GM21381 (cell line): ENCODE data around the gene CCDC200.
"Not testable (repeated sequence)": the region's sequence is repeated elsewhere in the genome, so short reads cannot be mapped to it uniquely, and the experiment has no call there.

ENCODE experiments used
- ATAC-seq: cut with Tn5 transposase; IDR thresholded peaks from one replicate; pipeline ENCODE4 v1.9.1; 2021; ENCODE audit warnings: mild to moderate bottlenecking, moderate library complexity; ENCODE audit not compliant: unreplicated experiment

Gene CCDC200

DNA sequence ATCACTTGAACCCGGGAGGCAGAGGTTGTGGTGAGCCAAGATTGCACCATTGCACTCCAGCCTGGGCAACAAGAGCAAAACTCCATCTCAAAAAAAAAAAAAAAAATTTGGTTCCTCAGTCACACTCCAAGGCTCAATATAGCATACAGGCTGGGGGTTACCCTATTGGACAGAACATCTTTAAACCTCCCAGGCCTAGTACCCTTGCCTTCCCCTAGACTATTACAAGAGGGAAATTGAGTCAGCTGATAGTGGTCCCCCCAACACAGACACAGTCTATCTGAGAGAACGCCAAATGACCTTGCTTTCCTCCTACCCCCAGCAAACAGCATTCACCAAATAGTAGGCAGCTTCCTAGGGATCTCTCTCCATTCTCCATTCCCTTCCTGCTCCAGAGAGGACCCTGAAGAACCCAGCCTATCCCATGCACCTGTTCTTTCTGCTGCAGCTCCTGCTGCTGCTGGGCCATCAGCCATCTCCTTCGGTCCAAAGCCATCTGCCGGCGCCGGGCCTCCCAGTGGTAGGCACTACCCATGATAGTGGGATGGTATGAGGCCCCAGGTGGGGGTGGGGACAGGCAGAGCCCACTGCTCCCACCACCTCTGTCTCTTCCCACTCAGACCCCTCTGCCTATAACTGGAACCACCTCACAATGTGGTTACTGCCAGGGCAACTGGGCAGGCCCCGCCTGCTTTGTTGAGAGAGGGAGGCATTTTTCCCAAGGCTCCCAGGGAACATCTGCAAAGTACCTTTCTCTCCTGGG is at the start of gene CCDC200:
TSS of gene CCDC200 (minus strand) at position 604 of the 763 bp plus-strand sequence. CDS start at position 535, 69 bp downstream.
- not testable (repeated sequence) for ATAC-seq

DNA sequence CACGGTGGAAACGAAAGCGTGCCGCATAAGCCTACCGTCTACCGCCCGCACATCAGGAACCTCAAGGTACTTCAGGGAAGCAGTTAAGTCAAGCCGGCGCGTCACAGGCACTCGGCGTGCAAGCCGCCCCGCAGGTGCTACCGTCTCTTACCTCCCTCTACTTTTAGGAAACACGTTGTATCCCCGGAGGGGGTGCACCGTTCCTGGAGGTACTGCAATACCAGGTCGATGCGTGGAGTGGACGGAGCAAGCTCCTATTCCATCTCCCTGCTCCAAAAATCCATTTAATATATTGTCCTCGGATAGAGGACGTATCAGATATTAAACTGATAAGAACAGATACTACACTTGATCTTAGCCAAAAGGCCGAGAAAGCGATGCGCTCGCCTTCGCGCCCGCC is 44.5 kb upstream of the CCDC200 start:
- ATAC-seq: not testable (repeated sequence)

GRCh38 chr17:43272483-43272882 is 44.1 kb upstream of the CCDC200 start:
- ATAC-seq: not testable (repeated sequence)

DNA sequence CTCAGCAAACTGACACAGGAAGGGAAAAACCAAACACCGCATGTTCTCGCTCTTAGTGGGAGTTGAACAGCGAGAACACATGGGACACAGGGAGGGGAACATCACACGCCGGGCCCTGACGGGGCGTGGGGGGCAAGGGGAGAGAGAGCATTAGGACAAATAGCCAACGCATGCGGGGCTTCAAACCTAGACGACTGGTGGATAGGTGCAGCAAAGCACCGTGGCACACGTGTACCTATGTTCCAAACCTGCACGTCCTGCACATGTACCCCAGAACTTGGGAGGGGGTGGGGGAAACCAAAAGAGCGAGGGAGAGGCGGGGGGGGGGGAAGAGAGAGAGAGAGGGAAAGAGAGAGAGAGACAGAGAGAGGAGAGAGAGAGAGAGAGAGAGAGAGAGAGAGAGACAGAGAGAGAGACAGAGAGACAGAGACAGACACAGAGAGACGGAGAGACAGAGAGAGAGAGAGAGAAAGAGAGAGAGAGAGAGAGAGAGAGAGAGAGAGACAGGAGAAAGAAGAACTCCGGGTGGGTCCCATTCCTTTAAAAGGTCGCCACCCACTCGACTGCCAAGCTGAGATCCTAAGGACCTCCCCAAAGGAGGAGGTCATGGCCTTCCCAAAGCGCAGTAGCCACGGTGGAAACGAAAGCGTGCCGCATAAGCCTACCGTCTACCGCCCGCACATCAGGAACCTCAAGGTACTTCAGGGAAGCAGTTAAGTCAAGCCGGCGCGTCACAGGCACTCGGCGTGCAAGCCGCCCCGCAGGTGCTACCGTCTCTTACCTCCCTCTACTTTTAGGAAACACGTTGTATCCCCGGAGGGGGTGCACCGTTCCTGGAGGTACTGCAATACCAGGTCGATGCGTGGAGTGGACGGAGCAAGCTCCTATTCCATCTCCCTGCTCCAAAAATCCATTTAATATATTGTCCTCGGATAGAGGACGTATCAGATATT is 42.4 kb upstream of the CCDC200 start:
- not testable (repeated sequence) for ATAC-seq

DNA sequence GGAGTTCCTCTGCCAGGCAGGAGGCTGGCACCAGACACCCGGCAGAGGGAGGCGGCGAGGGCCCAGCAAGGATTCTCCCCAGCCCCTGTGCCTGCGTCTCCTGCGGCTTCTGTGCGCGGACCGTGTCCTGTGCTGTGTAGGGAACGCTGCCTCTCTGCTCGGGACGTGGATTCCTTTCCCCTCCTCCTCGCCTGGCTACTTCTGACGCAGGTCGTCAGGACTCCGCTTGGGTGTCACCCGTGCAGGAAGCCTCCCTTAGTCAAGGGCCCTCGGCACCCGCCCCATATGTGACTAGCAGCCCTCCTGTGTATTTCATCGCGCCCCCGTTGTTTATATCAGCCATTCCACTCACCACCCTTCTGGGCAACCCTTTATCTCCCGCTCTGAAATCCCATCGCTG is 18.0 kb upstream of the CCDC200 start:
- not testable (repeated sequence) for ATAC-seq

GRCh38 chr17:43240596-43241352 is 12.4 kb upstream of the CCDC200 start:
- not testable (repeated sequence) for ATAC-seq

DNA sequence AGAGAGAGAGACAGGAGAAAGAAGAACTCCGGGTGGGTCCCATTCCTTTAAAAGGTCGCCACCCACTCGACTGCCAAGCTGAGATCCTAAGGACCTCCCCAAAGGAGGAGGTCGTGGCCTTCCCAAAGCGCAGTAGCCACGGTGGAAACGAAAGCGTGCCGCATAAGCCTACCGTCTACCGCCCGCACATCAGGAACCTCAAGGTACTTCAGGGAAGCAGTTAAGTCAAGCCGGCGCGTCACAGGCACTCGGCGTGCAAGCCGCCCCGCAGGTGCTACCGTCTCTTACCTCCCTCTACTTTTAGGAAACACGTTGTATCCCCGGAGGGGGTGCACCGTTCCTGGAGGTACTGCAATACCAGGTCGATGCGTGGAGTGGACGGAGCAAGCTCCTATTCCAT is 11.2 kb upstream of the CCDC200 start:
- not testable (repeated sequence) for ATAC-seq

DNA sequence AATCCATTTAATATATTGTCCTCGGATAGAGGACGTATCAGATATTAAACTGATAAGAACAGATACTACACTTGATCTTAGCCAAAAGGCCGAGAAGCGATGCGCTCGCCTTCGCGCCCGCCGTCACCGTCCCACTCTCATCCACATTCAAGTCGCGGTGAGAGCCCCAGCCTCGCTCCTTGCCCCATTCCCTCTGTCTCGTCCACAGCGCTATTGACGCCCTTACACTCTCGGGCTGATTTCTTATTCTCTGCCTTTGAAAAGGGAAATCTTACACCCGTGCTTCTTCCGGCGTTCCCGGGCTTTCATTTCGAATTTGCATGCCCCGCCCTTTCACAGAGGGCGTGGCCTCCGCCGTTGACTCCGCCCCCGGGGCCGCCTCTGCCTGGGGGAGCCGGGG is 5.5 kb upstream of the CCDC200 start, which contains the start of gene RNU2-1:
TSS of gene RNU2-1 (minus strand) at position 101 of the 400 bp plus-strand sequence.
- not testable (repeated sequence) for ATAC-seq

DNA sequence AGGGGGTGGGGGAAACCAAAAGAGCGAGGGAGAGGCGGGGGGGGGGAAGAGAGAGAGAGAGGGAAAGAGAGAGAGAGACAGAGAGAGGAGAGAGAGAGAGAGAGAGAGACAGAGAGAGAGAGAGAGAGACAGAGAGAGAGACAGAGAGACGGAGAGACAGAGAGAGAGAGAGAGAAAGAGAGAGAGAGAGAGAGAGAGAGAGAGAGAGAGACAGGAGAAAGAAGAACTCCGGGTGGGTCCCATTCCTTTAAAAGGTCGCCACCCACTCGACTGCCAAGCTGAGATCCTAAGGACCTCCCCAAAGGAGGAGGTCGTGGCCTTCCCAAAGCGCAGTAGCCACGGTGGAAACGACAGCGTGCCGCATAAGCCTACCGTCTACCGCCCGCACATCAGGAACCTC is 4.8 kb upstream of the CCDC200 start:
- ATAC-seq: not testable (repeated sequence)

DNA sequence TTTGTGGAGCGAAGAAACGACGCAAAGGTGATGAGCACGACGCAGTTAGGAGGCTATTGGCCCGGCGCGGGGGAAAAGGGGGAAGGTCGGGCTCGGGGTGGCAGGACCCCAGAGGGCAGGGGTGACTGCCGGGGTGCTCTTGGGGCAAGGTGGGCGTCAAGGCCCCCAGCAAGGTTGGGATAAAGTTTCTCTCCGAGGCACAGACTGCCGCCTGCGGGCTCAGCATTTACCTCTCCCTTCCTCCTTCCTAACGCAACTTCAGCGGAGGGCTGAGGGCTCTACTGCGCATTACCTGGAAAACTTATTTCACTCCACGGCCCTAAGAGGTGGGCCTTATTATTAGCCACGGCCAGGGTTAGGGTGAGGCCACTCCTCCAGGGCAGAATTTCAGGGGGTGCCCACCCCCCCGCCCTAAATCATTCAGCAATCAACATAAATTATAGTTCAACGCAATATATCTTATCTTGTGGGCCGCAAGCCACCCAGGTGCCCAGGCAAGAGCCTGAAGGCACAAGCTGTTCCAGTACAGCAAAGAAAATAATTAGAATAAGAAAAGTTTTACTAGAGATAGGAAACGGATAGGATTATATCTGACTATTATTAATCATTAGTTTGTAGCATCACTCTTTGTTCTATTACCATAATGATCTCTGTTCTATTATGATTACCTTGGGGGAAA is 3.7 kb upstream of the CCDC200 start:
- not testable (repeated sequence) for ATAC-seq

DNA sequence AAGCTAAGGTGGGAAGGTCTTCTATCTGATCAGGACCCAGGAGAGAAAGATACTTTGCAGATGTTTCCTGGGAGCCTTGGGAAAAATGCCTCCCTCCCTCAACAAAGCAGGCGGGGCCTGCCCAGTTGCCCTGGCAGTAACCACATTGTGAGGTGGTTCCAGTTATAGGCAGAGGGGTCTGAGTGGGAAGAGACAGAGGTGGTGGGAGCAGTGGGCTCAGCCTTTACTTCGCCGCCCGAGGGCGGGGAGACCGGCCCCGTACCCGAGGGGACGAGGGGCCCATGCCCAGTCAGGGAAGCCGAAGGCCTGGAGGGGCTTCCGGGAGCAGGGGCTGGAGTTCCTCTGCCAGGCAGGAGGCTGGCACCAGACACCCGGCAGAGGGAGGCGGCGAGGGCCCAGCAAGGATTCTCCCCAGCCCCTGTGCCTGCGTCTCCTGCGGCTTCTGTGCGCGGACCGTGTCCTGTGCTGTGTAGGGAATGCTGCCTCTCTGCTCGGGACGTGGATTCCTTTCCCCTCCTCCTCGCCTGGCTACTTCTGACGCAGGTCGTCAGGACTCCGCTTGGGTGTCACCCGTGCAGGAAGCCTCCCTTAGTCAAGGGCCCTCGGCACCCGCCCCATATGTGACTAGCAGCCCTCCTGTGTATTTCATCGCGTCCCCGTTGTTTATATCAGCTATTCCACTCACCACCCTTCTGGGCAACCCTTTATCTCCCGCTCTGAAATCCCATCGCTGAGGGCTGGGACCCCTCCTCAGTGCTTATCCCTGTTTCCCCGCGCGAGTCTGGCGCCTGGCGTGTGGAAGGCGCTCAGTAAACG is 3.0 kb upstream of the CCDC200 start:
- not testable (repeated sequence) for ATAC-seq

DNA sequence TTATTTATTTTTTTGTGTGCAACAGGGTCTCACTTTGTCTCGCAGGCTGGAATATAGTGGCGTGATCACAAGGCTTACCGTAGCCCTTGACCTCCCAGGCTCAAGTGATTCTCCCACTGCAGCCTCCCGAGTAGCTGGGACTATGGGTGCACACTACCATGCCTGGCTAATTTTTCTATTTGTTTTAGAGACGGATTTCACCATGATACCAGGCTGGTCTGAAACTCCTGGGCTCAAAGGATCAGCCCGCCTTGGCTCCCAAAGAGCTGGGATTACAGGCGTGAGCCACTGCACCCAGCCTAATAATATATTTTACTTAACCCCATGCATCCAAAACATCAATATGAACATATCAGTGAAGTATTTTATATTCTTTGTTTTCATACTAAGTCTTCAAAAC is 2.0 kb downstream of the CCDC200 start:
- no peak for ATAC-seq

- no peak for ATAC-seq
These were observed 4.2 kb downstream of the CCDC200 start for GRCh38 chr17:43224146-43224705.

- no peak for ATAC-seq
These were observed 7.8 kb downstream of the CCDC200 start for GRCh38 chr17:43220511-43221125.

- no peak for ATAC-seq
These were observed 8.6 kb downstream of the CCDC200 start for GRCh38 chr17:43219746-43220380.

DNA sequence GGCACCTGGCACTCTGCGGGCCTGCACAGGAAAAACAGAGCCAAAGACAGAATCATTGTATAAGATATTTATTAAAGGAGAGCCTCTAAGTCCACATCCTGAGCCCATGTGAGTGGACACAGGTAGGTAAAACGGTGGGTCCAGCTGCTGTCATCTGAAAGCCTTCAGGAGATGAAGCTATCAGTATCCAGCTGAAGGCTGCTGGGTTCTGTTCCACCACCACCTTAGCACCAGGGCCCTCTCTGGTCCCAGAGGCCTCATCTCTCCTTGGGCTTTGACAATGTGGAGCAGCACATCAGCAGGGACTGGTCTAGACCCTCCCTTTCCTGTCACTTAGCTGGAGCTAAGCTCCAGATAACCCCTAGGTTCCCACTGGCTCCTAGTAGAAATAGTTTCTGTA is 9.4 kb downstream of the CCDC200 start:
- no peak for ATAC-seq

DNA sequence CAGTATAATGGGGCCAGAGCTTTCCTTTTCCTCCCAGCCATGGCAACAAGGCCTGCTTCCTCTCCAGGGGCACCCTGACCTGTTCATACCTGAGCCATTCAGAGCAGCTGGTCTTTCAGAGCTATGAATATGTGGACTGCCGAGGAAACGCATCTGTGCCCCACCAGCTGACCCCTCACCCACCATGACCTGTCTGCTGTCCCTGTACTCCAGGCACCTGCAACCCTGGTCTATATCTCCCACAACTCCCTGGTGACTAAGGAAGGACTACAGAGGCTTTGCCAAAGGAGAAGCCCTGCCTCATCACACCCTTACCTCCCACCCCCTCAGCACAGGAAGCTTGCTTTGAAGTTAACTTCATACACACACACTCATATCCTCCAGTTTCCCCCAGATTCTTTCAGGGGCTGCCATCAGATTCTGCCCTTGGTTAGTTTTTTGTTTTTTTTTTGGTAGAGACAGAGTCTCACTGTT is 10.8 kb downstream of the CCDC200 start:
- ATAC-seq: no peak
